Caco-2 (cell line): ENCODE measurements around the gene PRSS57. TPM values are rescaled to one million over a fixed set of nuclear protein-coding genes. Genes with fewer than 3 reads are reported as not detected.
A peak's percentile ranks its signal among the peaks of the same experiment; 100 is the strongest.

Experiments
- BruUV-seq: library from RNA; stranded (reverse); fragments of 400-500 nt; replicated peaks from 2 replicates; lab custom pipeline; 2021; lab: Mats Ljungman, UMichigan
- CTCF ChIA-PET: fragments of 300-600 bp; sonication (Branson Sonifier 250); formaldehyde crosslinking; loops from one replicate; lab custom pipeline; 2022; ENCODE audit warnings: antibody characterized with exemption; lab: Charles Lee
- POLR2A ChIA-PET: fragments of 300-600 bp; sonication (Branson Sonifier 250); formaldehyde crosslinking; loops from one replicate; lab custom pipeline; 2022; ENCODE audit warnings: antibody characterized with exemption; lab: Charles Lee
- DNase-seq, 2 experiments: peaks; one replicate each; pipeline versions ENCODE4 v3.0.0 to v3.0.0-alpha.2; 2020 to 2022
- H3K27me3 ChIP-seq: replicated peaks from 2 replicates; pipeline ENCODE4 v1.6.0; 2011; ENCODE audit warnings: low read length; ENCODE audit not compliant: control insufficient read depth, insufficient read depth
- H3K36me3 ChIP-seq: 2 replicates; pipeline ENCODE4 v1.5.1; 2011; ENCODE audit warnings: low read length; ENCODE audit not compliant: control insufficient read depth, insufficient read depth
- H3K4me1 ChIP-seq: fragments of 250-450 bp; sonication (Bioruptor Pico); 2 replicates; pipeline ENCODE4 v1.5.1; 2020; ENCODE audit warnings: mild to moderate bottlenecking
- H3K4me3 ChIP-seq: 2 replicates; pipeline ENCODE4 v1.5.1; 2011; ENCODE audit warnings: low read depth, mild to moderate bottlenecking, control low read depth, low read length
- H3K9me3 ChIP-seq: fragments of 250-450 bp; sonication (Bioruptor Pico); 2 replicates; pipeline ENCODE4 v1.5.1; 2020; ENCODE audit warnings: mild to moderate bottlenecking, moderate library complexity
- H3K27ac Mint-ChIP-seq: one replicate; pipeline ENCODE4 v1.8.0; 2022; ENCODE audit warnings: mixed read lengths; ENCODE audit not compliant: unreplicated experiment
- H3K27me3 Mint-ChIP-seq: one replicate; pipeline ENCODE4 v1.8.0; 2022; ENCODE audit warnings: mixed read lengths; ENCODE audit not compliant: insufficient read depth, unreplicated experiment
- H3K36me3 Mint-ChIP-seq: one replicate; pipeline ENCODE4 v1.8.0; 2022; ENCODE audit warnings: mild to moderate bottlenecking, mixed read lengths; ENCODE audit not compliant: insufficient read depth, unreplicated experiment
- H3K4me1 Mint-ChIP-seq: one replicate; pipeline ENCODE4 v1.8.0; 2022; ENCODE audit warnings: low read depth, mixed read lengths; ENCODE audit not compliant: unreplicated experiment
- H3K4me3 Mint-ChIP-seq: one replicate; pipeline ENCODE4 v1.8.0; 2022; ENCODE audit warnings: mild to moderate bottlenecking, moderate library complexity, mixed read lengths; ENCODE audit not compliant: unreplicated experiment
- H3K9me3 Mint-ChIP-seq: one replicate; pipeline ENCODE4 v1.8.0; 2022; ENCODE audit warnings: mixed read lengths; ENCODE audit not compliant: unreplicated experiment
- CTCF ChIP-seq, 2 experiments: fragments of 200-600 bp in 1 of 2; IDR thresholded peaks; 1 replicate in 1 of 2; 2 replicates in 1 of 2; pipeline versions ENCODE4 v1.5.1 to v1.8.0; 2011 to 2022; ENCODE audit warnings: antibody characterized with exemption in 1 of 2, control low read depth in 1 of 2, inconsistent platforms in 1 of 2, low read depth in 1 of 2, low read length in 1 of 2, mild to moderate bottlenecking in 1 of 2, moderate library complexity in 1 of 2; ENCODE audit not compliant: insufficient read depth in 1 of 2, severe bottlenecking in 1 of 2, unreplicated experiment in 1 of 2
- intact Hi-C: fragments of 100-400 bp; cut with micrococcal nuclease; formaldehyde crosslinking; loops from one replicate; pipeline ENCODE4 v1.10.0; 2022; ENCODE audit not compliant: unreplicated experiment
- total RNA-seq: library from RNA; stranded (reverse); gene quantifications from 2 replicates; pipeline ENCODE4 v1.2.3, GENCODE V29; 2022

PRSS57 gene
- total RNA-seq, 1 experiment from 2014 or later = not detected

GRCh38 chr19:639253-640160 is 55.7 kb downstream of the PRSS57 start, which contains the start of gene FGF22:
FGF22 (plus strand) TSS chr19:639879; CDS start chr19:639926, 47 bp downstream.
- Histone ChIP-seq H3K9me3 (no peaks in the 10 kb centered on the region), H3K4me1 (peaks cover 7% of the 10 kb centered on the region; the same call in 1 of the 2 replicates), H3K27me3 (no peaks in the 10 kb centered on the region), H3K36me3 (no peaks in the 10 kb centered on the region), H3K4me3 (peak within 1 kb of the TSS; percentile 45)
- DNase-seq = peak; percentile 91 to 94
- no peak for TF ChIP-seq CTCF (IDR thresholded peaks at IDR 0.05; ENCODE audit: insufficient read depth in 1 of 2, low read depth in 1 of 2, low read length in 1 of 2, severe bottlenecking in 1 of 2, unreplicated experiment in 1 of 2)
- peaks cover 4% of the 10 kb centered on the region for H3K27me3 Mint-ChIP-seq
- BruUV-seq = no TSS peak
- H3K4me1 Mint-ChIP-seq = peaks cover 7% of the 10 kb centered on the region
- no peak within 1 kb of the TSS for H3K27ac Mint-ChIP-seq
- H3K9me3 Mint-ChIP-seq = no peaks in the 10 kb centered on the region
- ChIA-PET POLR2A (no interaction called here), CTCF (no interaction called here)
- peak within 1 kb of the TSS; percentile 71 for H3K4me3 Mint-ChIP-seq
- intact Hi-C loops = no loop called here
- H3K36me3 Mint-ChIP-seq = peaks cover 16% of the 10 kb centered on the region

- Mint-ChIP-seq H3K27me3 (peaks cover 4% of the 10 kb centered on the region), H3K36me3 (peaks cover 17% of the 10 kb centered on the region), H3K4me3 (peak overlapping the region; percentile 71), H3K9me3 (no peaks in the 10 kb centered on the region), H3K4me1 (peaks cover 12% of the 10 kb centered on the region), H3K27ac (no peak overlapping the region)
- intact Hi-C loops = no loop called here
- TF ChIP-seq CTCF (IDR thresholded peaks at IDR 0.05; ENCODE audit: insufficient read depth in 1 of 2, low read depth in 1 of 2, low read length in 1 of 2, severe bottlenecking in 1 of 2, unreplicated experiment in 1 of 2) = no peak
- peak overlapping the region; percentile 36 for H3K4me3 ChIP-seq
- POLR2A ChIA-PET = no interaction called here
- no TSS peak for BruUV-seq
- CTCF ChIA-PET = no interaction called here
- no peaks in the 10 kb centered on the region for H3K9me3 ChIP-seq
- H3K36me3 ChIP-seq = no peaks in the 10 kb centered on the region
- peaks cover 11% of the 10 kb centered on the region; the same call in 1 of the 2 replicates for H3K4me1 ChIP-seq
- no peaks in the 10 kb centered on the region for H3K27me3 ChIP-seq
- no peak for DNase-seq
Observed at GRCh38 chr19:638906-639252, 56.4 kb downstream of the PRSS57 start.

Other genes starting within 250 kb of the PRSS57 start
- gene SHC2, start 234.4 kb downstream of the PRSS57 start, total RNA-seq = 1.3 and 2.4 TPM in 2 replicates
- 0.73 and 1.3 TPM in 2 replicates for gene MADCAM1, start 199.0 kb downstream of the PRSS57 start, total RNA-seq
- gene TPGS1, start 188.0 kb downstream of the PRSS57 start, total RNA-seq = 11.5 and 14.9 TPM in 2 replicates
- 129 and 133 TPM in 2 replicates for gene CDC34, start 163.7 kb downstream of the PRSS57 start, total RNA-seq
- gene GZMM, start 151.4 kb downstream of the PRSS57 start, total RNA-seq = 0.35 TPM in 1 of 2 replicates, not detected in the other
- 618 and 656 TPM in 2 replicates for gene BSG, start 122.9 kb downstream of the PRSS57 start, total RNA-seq
- 2.7 and 3.9 TPM in 2 replicates for gene HCN2, start 105.6 kb downstream of the PRSS57 start, total RNA-seq
- 93.3 and 95.8 TPM in 2 replicates for gene POLRMT, start 61.9 kb downstream of the PRSS57 start, total RNA-seq
- 0.68 TPM in 1 of 2 replicates, not detected in the other for gene FGF22, start 55.6 kb downstream of the PRSS57 start, total RNA-seq
- 74.6 and 77.9 TPM in 2 replicates for gene RNF126, start 32.2 kb downstream of the PRSS57 start, total RNA-seq
- 26.3 and 31.2 TPM in 2 replicates for gene FSTL3, start 19.1 kb downstream of the PRSS57 start, total RNA-seq
- 14.7 and 16.1 TPM in 2 replicates for gene PALM, start 13.5 kb upstream of the PRSS57 start, total RNA-seq
- gene MISP, start 55.7 kb upstream of the PRSS57 start, total RNA-seq = 27.8 and 36.4 TPM in 2 replicates
- gene PTBP1, start 102.0 kb upstream of the PRSS57 start, total RNA-seq = 510 and 522 TPM in 2 replicates
- 5.1 and 7.1 TPM in 2 replicates for gene PLPPR3, start 126.5 kb upstream of the PRSS57 start, total RNA-seq
- not detected in 2 replicates for gene AZU1, start 132.4 kb upstream of the PRSS57 start, total RNA-seq
- 0.29 TPM in 1 of 2 replicates, not detected in the other for gene PRTN3, start 145.5 kb upstream of the PRSS57 start, total RNA-seq
- not detected in 2 replicates for gene ELANE, start 156.9 kb upstream of the PRSS57 start, total RNA-seq
- gene CFD, start 164.2 kb upstream of the PRSS57 start, total RNA-seq = 4.4 and 6.1 TPM in 2 replicates
- 64.3 and 69.1 TPM in 2 replicates for gene MED16, start 197.7 kb upstream of the PRSS57 start, total RNA-seq
- not detected in 2 replicates for gene RNU6-9, start 198.0 kb upstream of the PRSS57 start, total RNA-seq
- 57.7 and 60.4 TPM in 2 replicates for gene R3HDM4, start 217.8 kb upstream of the PRSS57 start, total RNA-seq
- 13.0 and 16.6 TPM in 2 replicates for gene KISS1R, start 221.9 kb upstream of the PRSS57 start, total RNA-seq
- gene ARID3A, start 230.6 kb upstream of the PRSS57 start, total RNA-seq = 217 and 239 TPM in 2 replicates